DND-41 (cell line): ENCODE data around the gene SMU1.

Experiments used
- ATAC-seq: fragments of 200-7000 bp; cut with Tn5 transposase; 3 replicates; pipeline ENCODE4 v1.9.1; 2021; ENCODE audit warnings: low read depth; ENCODE audit not compliant: insufficient read depth
- DNase-seq: peaks from one replicate; pipeline ENCODE4 v3.0.0-alpha.2; 2020
- H2AFZ ChIP-seq: 2 replicates; pipeline ENCODE4 v1.6.0; 2012; ENCODE audit warnings: low read depth, low read length
- H3K27ac ChIP-seq: 2 replicates; pipeline ENCODE4 v1.5.1; 2012; ENCODE audit warnings: low read length, inconsistent platforms
- H3K27me3 ChIP-seq: fragments of 200-600 bp; sonication (generic); 2 replicates; pipeline ENCODE4 v1.6.0; 2012; ENCODE audit warnings: low read length, mild to moderate bottlenecking, inconsistent platforms; ENCODE audit not compliant: insufficient read depth, poor library complexity
- H3K36me3 ChIP-seq: 2 replicates; pipeline ENCODE4 v1.5.1; 2012; ENCODE audit warnings: low read length, inconsistent platforms; ENCODE audit not compliant: insufficient read depth
- H3K4me1 ChIP-seq: 2 replicates; pipeline ENCODE4 v1.5.1; 2012; ENCODE audit warnings: mild to moderate bottlenecking, low read length; ENCODE audit not compliant: insufficient read depth
- H3K4me2 ChIP-seq: 2 replicates; pipeline ENCODE4 v1.6.0; 2012; ENCODE audit warnings: mild to moderate bottlenecking, moderate library complexity, low read length, inconsistent platforms; ENCODE audit not compliant: insufficient read depth
- H3K4me3 ChIP-seq, 2 experiments: fragments of 200-600 bp in 1 of 2; shearing (Covaris generic) in 1 of 2; 2 replicates each; pipeline ENCODE4 v1.5.1; 2012 to 2016; ENCODE audit warnings: inconsistent platforms in 2 of 2, low read length in 2 of 2, mild to moderate bottlenecking in 2 of 2, low read depth in 1 of 2, moderate library complexity in 1 of 2
- H3K79me2 ChIP-seq: 2 replicates; pipeline ENCODE4 v1.6.0; 2012; ENCODE audit warnings: low read length, inconsistent platforms; ENCODE audit not compliant: insufficient read depth
- H3K9ac ChIP-seq: 2 replicates; pipeline ENCODE4 v1.6.0; 2012; ENCODE audit warnings: low read depth, mild to moderate bottlenecking, inconsistent platforms, low read length, moderate library complexity
- H3K9me3 ChIP-seq: 2 replicates; pipeline ENCODE4 v1.5.1; 2012; ENCODE audit warnings: low read length, moderate library complexity, mild to moderate bottlenecking, inconsistent platforms; ENCODE audit not compliant: insufficient read depth, severe bottlenecking
- H4K20me1 ChIP-seq: 2 replicates; pipeline ENCODE4 v1.6.0; 2012; ENCODE audit warnings: low read length; ENCODE audit not compliant: insufficient read depth
- CTCF ChIP-seq: IDR thresholded peaks from 2 replicates; pipeline ENCODE4 v1.5.1; 2012; ENCODE audit warnings: borderline replicate concordance, low read length, moderate library complexity, mild to moderate bottlenecking; ENCODE audit not compliant: poor library complexity, severe bottlenecking; ENCODE audit errors: extremely low read depth
- EZH2 ChIP-seq: IDR thresholded peaks from 3 replicates; pipeline ENCODE4 v1.6.1; 2012; ENCODE audit warnings: borderline replicate concordance, low read depth, mild to moderate bottlenecking, moderate library complexity, low read length, inconsistent platforms; ENCODE audit not compliant: severe bottlenecking

The SMU1 gene

GRCh38 chr9:33082538-33083326 lies 6.3 kb upstream of the SMU1 start:
- Histone ChIP-seq H4K20me1 (no peaks in the 10 kb centered on the region), H3K27ac (no peak overlapping the region), H3K4me3 (no peak overlapping the region), H3K9ac (no peak overlapping the region), H3K4me2 (no peak overlapping the region), H3K79me2 (no peaks in the 10 kb centered on the region), H3K4me1 (peaks cover 20% of the 10 kb centered on the region), H3K27me3 (no peaks in the 10 kb centered on the region), H3K36me3 (no peaks in the 10 kb centered on the region), H3K9me3 (no peaks in the 10 kb centered on the region), H2AFZ (peak overlapping the region; percentile 45; the same call in 1 of the 2 replicates)
- DNase-seq (no peak), ATAC-seq (no peak)
- no peak for TF ChIP-seq CTCF
- TF ChIP-seq EZH2: no peak

- no peaks in the 10 kb centered on the region for H3K27me3 ChIP-seq
- no peak overlapping the region for H3K4me3 ChIP-seq
- no peak for ATAC-seq
- peak; percentile 30 for DNase-seq
- peaks cover 24% of the 10 kb centered on the region for H3K4me1 ChIP-seq
- H4K20me1 ChIP-seq: no peaks in the 10 kb centered on the region
- H3K36me3 ChIP-seq: no peaks in the 10 kb centered on the region
- no peak overlapping the region for H3K9ac ChIP-seq
- no peak overlapping the region for H3K4me2 ChIP-seq
- H2AFZ ChIP-seq: peak overlapping the region; percentile 45
- TF ChIP-seq CTCF: no peak
- no peak for TF ChIP-seq EZH2
- H3K79me2 ChIP-seq: no peaks in the 10 kb centered on the region
- no peak overlapping the region for H3K27ac ChIP-seq
- H3K9me3 ChIP-seq: no peaks in the 10 kb centered on the region
Observed at GRCh38 chr9:33082128-33082527, 5.7 kb upstream of the SMU1 start.

GRCh38 chr9:33081128-33081851 lies 4.8 kb upstream of the SMU1 start:
- peak; percentile 76 for ATAC-seq
- peak overlapping the region; percentile 57 for H3K27ac ChIP-seq

More at GRCh38 chr9:33081128-33081851, 4.8 kb upstream of the SMU1 start:
- H3K4me3 ChIP-seq: peak overlapping the region in 1 of 2 experiments; percentile 47; a peak in 2 of 4 replicates
- peak overlapping the region; percentile 60 for H3K4me2 ChIP-seq
- no peaks in the 10 kb centered on the region for H3K9me3 ChIP-seq
- H4K20me1 ChIP-seq: no peaks in the 10 kb centered on the region
- DNase-seq: peak; percentile 81
- peaks cover 27% of the 10 kb centered on the region for H3K4me1 ChIP-seq
- peak overlapping the region; percentile 70 for H2AFZ ChIP-seq
- no peaks in the 10 kb centered on the region for H3K36me3 ChIP-seq
- H3K79me2 ChIP-seq: peaks cover 3% of the 10 kb centered on the region
- peak overlapping the region; percentile 47 for H3K9ac ChIP-seq
- H3K27me3 ChIP-seq: no peaks in the 10 kb centered on the region
- no peak for TF ChIP-seq EZH2
- peak; percentile 91 for TF ChIP-seq CTCF
